Panc1 (cell line): Measurements from ENCODE around the gene PDE8B. TPM values are rescaled to one million over a fixed set of nuclear protein-coding genes. Genes with fewer than 3 reads are reported as not detected.

Experiments
- ATAC-seq: fragments of 200-7000 bp; cut with Tn5 transposase; 2 replicates; pipeline ENCODE4 v1.9.1; 2020; ENCODE audit warnings: mild to moderate bottlenecking, moderate library complexity
- BruUV-seq: library from RNA; stranded (reverse); fragments of 400-500 nt; replicated peaks from 2 replicates; lab custom pipeline; 2021; lab: Mats Ljungman, UMichigan
- CTCF ChIA-PET: fragments of 300-600 bp; sonication (Branson Sonifier 250); formaldehyde crosslinking; loops from one replicate; lab custom pipeline; 2022; ENCODE audit warnings: antibody characterized with exemption; lab: Charles Lee
- POLR2A ChIA-PET: fragments of 300-600 bp; sonication (Branson Sonifier 250); formaldehyde crosslinking; loops from one replicate; lab custom pipeline; 2022; ENCODE audit warnings: antibody characterized with exemption; lab: Charles Lee
- DNase-seq: peaks from one replicate; pipeline ENCODE4 v3.0.0-alpha.2; 2010; ENCODE audit warnings: low read depth, low spot score
- H3K27ac ChIP-seq: 2 replicates; pipeline ENCODE4 v1.5.1; 2011; ENCODE audit warnings: mild to moderate bottlenecking, low read length, inconsistent platforms
- H3K27me3 ChIP-seq: fragments of 200-500 bp; sonication (Bioruptor generic); 2 replicates; pipeline ENCODE4 v1.6.0; 2014; ENCODE audit warnings: low read length, inconsistent platforms; ENCODE audit not compliant: control insufficient read depth, insufficient read depth
- H3K36me3 ChIP-seq: fragments of 200-500 bp; sonication (Bioruptor generic); 2 replicates; pipeline ENCODE4 v1.5.1; 2014; ENCODE audit warnings: inconsistent platforms, mild to moderate bottlenecking, low read length, moderate library complexity; ENCODE audit not compliant: control insufficient read depth, insufficient read depth
- H3K4me1 ChIP-seq: 2 replicates; pipeline ENCODE4 v1.5.1; 2011; ENCODE audit warnings: inconsistent platforms, mild to moderate bottlenecking, low read length, moderate library complexity; ENCODE audit not compliant: control insufficient read depth, insufficient read depth
- H3K4me3 ChIP-seq, 2 experiments: 2 replicates each; pipeline ENCODE4 v1.5.1; 2011 to 2012; ENCODE audit warnings: low read depth in 2 of 2, low read length in 2 of 2, mild to moderate bottlenecking in 2 of 2, inconsistent platforms in 1 of 2, moderate library complexity in 1 of 2
- H3K9me3 ChIP-seq: fragments of 200-500 bp; sonication (Bioruptor generic); 2 replicates; pipeline ENCODE4 v1.5.1; 2014; ENCODE audit warnings: low read depth, mild to moderate bottlenecking, inconsistent platforms, low read length, moderate library complexity; ENCODE audit not compliant: control insufficient read depth, insufficient read depth
- CTCF ChIP-seq: fragments of 450-650 bp; IDR thresholded peaks from 2 replicates; pipeline ENCODE4 v1.5.1; 2017; ENCODE audit warnings: mild to moderate bottlenecking
- POLR2AphosphoS5 ChIP-seq: IDR thresholded peaks from 2 replicates; pipeline ENCODE4 v1.6.1; 2012; ENCODE audit warnings: mild to moderate bottlenecking, low read depth, low read length, moderate library complexity
- REST ChIP-seq, 2 experiments: IDR thresholded peaks; 2 replicates each; pipeline ENCODE4 v1.6.1; 2011 to 2012; ENCODE audit warnings: low read depth in 2 of 2, control low read depth in 1 of 2, low read length in 1 of 2, mild to moderate bottlenecking in 1 of 2, moderate library complexity in 1 of 2; ENCODE audit not compliant: insufficient read depth in 1 of 2
- SIN3A ChIP-seq: IDR thresholded peaks from 2 replicates; pipeline ENCODE4 v1.6.1; 2012; ENCODE audit warnings: low read depth, mild to moderate bottlenecking, low read length, moderate library complexity, borderline replicate concordance; ENCODE audit not compliant: insufficient read depth
- TCF7L2 ChIP-seq: IDR thresholded peaks from 2 replicates; pipeline ENCODE4 v1.6.1; 2011; ENCODE audit warnings: mild to moderate bottlenecking, low read depth, low read length, inconsistent platforms
- in situ Hi-C: cut with HindIII; loops from 2 replicates; pipeline ENCODE4 v1.10.0; 2016; ENCODE audit warnings: low sequenced_read_pairs, low pct_unique_long_range_greater_than_20kb
- intact Hi-C: fragments of 100-400 bp; cut with micrococcal nuclease; formaldehyde crosslinking; loops from one replicate; pipeline ENCODE4 v1.10.0; 2022; ENCODE audit not compliant: unreplicated experiment
- total RNA-seq: library from RNA; stranded (reverse); gene quantifications from one replicate; pipeline ENCODE4 v1.2.1, GENCODE V29; 2021; ENCODE audit not compliant: unreplicated experiment

The PDE8B gene
- total RNA-seq, 1 experiment from 2014 or later = 0.62 TPM

- H3K27ac ChIP-seq = no peak overlapping the region
- no peak overlapping the region for H3K4me3 ChIP-seq
- peaks cover 16% of the 10 kb centered on the region for H3K27me3 ChIP-seq
- H3K4me1 ChIP-seq = no peaks in the 10 kb centered on the region
- no peaks in the 10 kb centered on the region for H3K9me3 ChIP-seq
- intact Hi-C loops (no loop called here), in situ Hi-C loops (no loop called here)
- no peak for ATAC-seq
- H3K36me3 ChIP-seq = no peaks in the 10 kb centered on the region
- no peak for DNase-seq
- no peak for TF ChIP-seq TCF7L2
- no peak for TF ChIP-seq REST (IDR thresholded peaks at IDR 0.05; ENCODE audit: insufficient read depth in 1 of 2, low read depth in 2 of 2, low read length in 1 of 2)
- TF ChIP-seq CTCF = no peak
- TF ChIP-seq SIN3A = no peak
- no peak for TF ChIP-seq POLR2AphosphoS5
- BruUV-seq = no TSS peak
- POLR2A ChIA-PET = no interaction called here
- CTCF ChIA-PET = no interaction called here
Observed at GRCh38 chr5:77325921-77326541, 115.6 kb downstream of the PDE8B start.

- peaks cover 19% of the 10 kb centered on the region; the same call in 1 of the 2 replicates for H3K27me3 ChIP-seq
- DNase-seq (no peak), ATAC-seq (no peak)
- H3K9me3 ChIP-seq = no peaks in the 10 kb centered on the region
- ChIA-PET POLR2A (interaction anchor here (0.6 kb wide), 1 partner anchor 15 kb away, joined by 4 read pairs; no protein-coding TSS in a partner anchor), CTCF (interaction anchor here (0.6 kb wide), 1 partner anchor 460 kb away, joined by 3 read pairs; no protein-coding TSS in a partner anchor)
- intact Hi-C loops (no loop called here), in situ Hi-C loops (no loop called here)
- no peaks in the 10 kb centered on the region for H3K36me3 ChIP-seq
- H3K4me3 ChIP-seq = no peak overlapping the region
- no TSS peak for BruUV-seq
- no peaks in the 10 kb centered on the region for H3K4me1 ChIP-seq
- TF ChIP-seq SIN3A = no peak
- TF ChIP-seq TCF7L2 = no peak
- no peak for TF ChIP-seq REST (IDR thresholded peaks at IDR 0.05; ENCODE audit: insufficient read depth in 1 of 2, low read depth in 2 of 2, low read length in 1 of 2)
- TF ChIP-seq CTCF = no peak
- TF ChIP-seq POLR2AphosphoS5 = no peak
- H3K27ac ChIP-seq = no peak overlapping the region
Observed at GRCh38 chr5:77326986-77327734, 116.7 kb downstream of the PDE8B start.
